ENCODE results near the gene IGF1R. TPM values are rescaled to one million over a fixed set of nuclear protein-coding genes. Genes with fewer than 3 reads are reported as not detected.

The IGF1R gene
- total RNA-seq, 4 donors from 2014 or later, result 87.8 to 173 (median 107) TPM

DNA sequence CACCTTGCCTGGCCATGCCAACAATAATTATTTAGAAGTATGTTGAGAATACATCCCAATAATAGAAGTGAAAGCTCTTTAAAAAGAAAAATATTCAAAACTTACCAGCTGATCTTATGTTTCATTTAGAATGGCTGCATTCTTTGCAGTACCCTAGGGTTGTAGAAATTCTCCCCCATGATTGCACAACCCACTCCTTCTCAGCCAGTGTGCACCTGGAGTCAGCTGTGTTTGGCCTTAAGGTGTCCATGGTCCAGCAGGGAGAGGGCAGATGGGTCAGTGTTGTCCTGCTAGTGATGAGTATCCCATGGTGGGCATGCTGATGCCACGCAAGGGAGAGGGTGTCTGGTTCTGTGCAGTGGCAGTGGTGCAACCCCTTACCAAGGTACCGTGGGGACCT is 117.3 kb downstream of the IGF1R start:
- WGBS, result 100% methylated on average over 2 of the region's 2 CpGs
- Histone ChIP-seq H3K27ac (no peak overlapping the region), H3K9me3 (no peaks in the 10 kb centered on the region), H3K27me3 (no peaks in the 10 kb centered on the region), H3K36me3 (no peaks in the 10 kb centered on the region), H3K4me1 (peaks cover 16% of the 10 kb centered on the region), H3K4me3 (no peak overlapping the region)
- TF ChIP-seq POLR2AphosphoS5 (IDR thresholded peaks at IDR 0.05) (no peak), EP300 (IDR thresholded peaks at IDR 0.05) (no peak), POLR2A (IDR thresholded peaks at IDR 0.05) (no peak)
- TF ChIP-seq, protein P1, sequence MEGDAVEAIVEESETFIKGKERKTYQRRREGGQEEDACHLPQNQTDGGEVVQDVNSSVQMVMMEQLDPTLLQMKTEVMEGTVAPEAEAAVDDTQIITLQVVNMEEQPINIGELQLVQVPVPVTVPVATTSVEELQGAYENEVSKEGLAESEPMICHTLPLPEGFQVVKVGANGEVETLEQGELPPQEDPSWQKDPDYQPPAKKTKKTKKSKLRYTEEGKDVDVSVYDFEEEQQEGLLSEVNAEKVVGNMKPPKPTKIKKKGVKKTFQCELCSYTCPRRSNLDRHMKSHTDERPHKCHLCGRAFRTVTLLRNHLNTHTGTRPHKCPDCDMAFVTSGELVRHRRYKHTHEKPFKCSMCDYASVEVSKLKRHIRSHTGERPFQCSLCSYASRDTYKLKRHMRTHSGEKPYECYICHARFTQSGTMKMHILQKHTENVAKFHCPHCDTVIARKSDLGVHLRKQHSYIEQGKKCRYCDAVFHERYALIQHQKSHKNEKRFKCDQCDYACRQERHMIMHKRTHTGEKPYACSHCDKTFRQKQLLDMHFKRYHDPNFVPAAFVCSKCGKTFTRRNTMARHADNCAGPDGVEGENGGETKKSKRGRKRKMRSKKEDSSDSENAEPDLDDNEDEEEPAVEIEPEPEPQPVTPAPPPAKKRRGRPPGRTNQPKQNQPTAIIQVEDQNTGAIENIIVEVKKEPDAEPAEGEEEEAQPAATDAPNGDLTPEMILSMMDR (IDR thresholded peaks at IDR 0.05), result no peak
- no peak for DNase-seq (ENCODE audit: low spot score in 2 of 2)

DNA sequence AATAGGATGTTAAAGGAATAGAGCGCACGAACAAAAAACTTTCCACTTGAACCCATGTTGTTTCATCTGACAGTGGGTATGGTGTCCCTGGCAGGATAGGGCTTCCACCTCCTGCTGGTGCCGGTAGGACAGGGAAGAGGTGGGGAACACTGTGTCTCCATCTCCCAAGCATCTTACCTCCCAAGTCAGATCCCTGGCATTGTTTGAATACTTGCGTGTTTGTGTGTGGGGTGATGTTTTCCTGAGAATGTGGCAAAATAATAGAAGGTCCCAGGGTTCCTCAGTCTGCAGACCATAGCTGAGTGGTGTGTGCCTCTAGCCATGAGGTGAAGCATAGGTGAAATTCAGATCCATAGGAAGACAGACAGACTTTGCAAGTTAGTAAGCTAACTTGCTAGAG is 119.4 kb downstream of the IGF1R start:
- Histone ChIP-seq H3K4me3 (no peak overlapping the region), H3K4me1 (peaks cover 6% of the 10 kb centered on the region), H3K9me3 (no peaks in the 10 kb centered on the region), H3K36me3 (no peaks in the 10 kb centered on the region), H3K27me3 (no peaks in the 10 kb centered on the region), H3K27ac (no peak overlapping the region)
- WGBS, result 83% methylated on average over 4 of the region's 4 CpGs
- no peak for DNase-seq (ENCODE audit: low spot score in 2 of 2)
- no peak for TF ChIP-seq POLR2AphosphoS5 (IDR thresholded peaks at IDR 0.05)
- no peak for TF ChIP-seq POLR2A (IDR thresholded peaks at IDR 0.05)
- TF ChIP-seq, protein P1 (IDR thresholded peaks at IDR 0.05), result no peak
- no peak for TF ChIP-seq EP300 (IDR thresholded peaks at IDR 0.05)

DNA sequence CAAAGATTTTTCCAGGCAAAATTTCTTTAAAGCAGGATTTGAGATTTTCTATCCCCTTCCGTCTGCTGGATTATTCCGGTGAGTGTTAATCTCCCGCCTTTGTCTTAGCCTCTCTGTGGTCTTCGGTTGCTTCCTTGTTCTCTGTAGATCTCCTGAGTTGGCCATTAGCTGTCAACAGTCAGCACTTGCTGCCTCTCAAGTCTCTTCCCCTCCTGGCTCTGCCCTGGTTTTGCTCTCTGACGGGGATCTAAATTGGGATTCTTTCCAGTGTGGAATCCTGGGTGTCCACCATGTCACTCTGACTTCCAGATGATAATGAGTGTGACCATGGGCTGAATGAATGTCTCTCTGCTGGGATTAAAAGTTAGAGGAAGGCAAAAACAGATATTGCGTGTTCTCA is 121.5 kb downstream of the IGF1R start:
- Histone ChIP-seq H3K27me3 (no peaks in the 10 kb centered on the region), H3K36me3 (no peaks in the 10 kb centered on the region), H3K9me3 (no peaks in the 10 kb centered on the region), H3K27ac (no peak overlapping the region), H3K4me3 (no peak overlapping the region), H3K4me1 (peaks cover 4% of the 10 kb centered on the region)
- TF ChIP-seq POLR2AphosphoS5 (IDR thresholded peaks at IDR 0.05) (no peak), POLR2A (IDR thresholded peaks at IDR 0.05) (no peak), EP300 (IDR thresholded peaks at IDR 0.05) (no peak)
- TF ChIP-seq, protein P1 (IDR thresholded peaks at IDR 0.05), result no peak
- 90% methylated on average over 6 of the region's 6 CpGs for WGBS
- DNase-seq (ENCODE audit: low spot score in 2 of 2), result no peak

DNA sequence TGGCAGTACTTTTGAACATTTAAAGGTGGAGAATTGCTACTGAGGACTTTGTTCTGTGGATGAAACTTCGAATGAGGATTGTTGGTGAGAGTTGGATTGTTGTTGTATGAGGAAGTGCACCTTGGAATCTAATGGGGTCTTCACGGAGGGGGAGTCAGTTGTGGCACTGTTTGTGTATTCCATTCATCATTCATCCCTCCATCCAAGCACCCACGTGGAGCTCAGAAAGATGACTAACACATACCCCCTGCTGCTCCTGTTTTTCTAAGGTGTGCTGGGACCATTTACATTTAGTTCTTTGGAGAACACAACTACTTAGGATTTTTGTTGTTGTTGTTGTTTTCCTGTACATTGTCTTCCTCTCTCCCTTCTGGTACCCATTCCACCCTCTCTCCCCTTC is 122.6 kb downstream of the IGF1R start:
- WGBS, result 83% methylated on average over 3 of the region's 3 CpGs
- H3K9me3 ChIP-seq, result no peaks in the 10 kb centered on the region
- H3K27ac ChIP-seq, result no peak overlapping the region
- no peak overlapping the region for H3K4me3 ChIP-seq
- H3K36me3 ChIP-seq, result no peaks in the 10 kb centered on the region
- no peaks in the 10 kb centered on the region for H3K27me3 ChIP-seq
- H3K4me1 ChIP-seq, result peaks cover 15% of the 10 kb centered on the region
- DNase-seq (ENCODE audit: low spot score in 2 of 2), result no peak
- TF ChIP-seq EP300 (IDR thresholded peaks at IDR 0.05) (no peak), POLR2AphosphoS5 (IDR thresholded peaks at IDR 0.05) (no peak), POLR2A (IDR thresholded peaks at IDR 0.05) (no peak)
- TF ChIP-seq, protein P1 (IDR thresholded peaks at IDR 0.05), result no peak

DNA sequence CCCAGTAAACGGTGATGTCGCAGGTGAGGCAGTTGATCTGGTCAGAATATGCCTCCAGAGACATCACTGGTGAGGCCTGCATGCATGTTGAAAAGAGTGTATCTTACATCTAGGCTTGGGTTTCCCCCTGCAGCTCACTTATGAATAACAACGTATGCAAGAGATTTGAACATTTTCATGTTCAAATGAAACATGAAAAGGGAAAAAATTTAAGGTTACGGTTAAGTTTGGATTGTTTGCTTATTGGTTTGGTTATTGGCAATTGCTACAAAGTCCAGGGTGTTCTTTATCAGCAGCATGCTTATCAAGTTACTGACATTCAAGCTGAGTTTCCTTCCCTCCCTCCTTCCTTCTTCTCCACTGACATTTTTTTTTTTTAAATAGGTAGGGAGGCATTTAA is 123.2 kb downstream of the IGF1R start:
- TF ChIP-seq POLR2A (IDR thresholded peaks at IDR 0.05) (no peak), POLR2AphosphoS5 (IDR thresholded peaks at IDR 0.05) (no peak), EP300 (IDR thresholded peaks at IDR 0.05) (no peak)
- TF ChIP-seq, protein P1 (IDR thresholded peaks at IDR 0.05), result no peak
- Histone ChIP-seq H3K36me3 (no peaks in the 10 kb centered on the region), H3K9me3 (no peaks in the 10 kb centered on the region), H3K4me3 (no peak overlapping the region), H3K4me1 (peaks cover 20% of the 10 kb centered on the region), H3K27ac (no peak overlapping the region), H3K27me3 (no peaks in the 10 kb centered on the region)
- WGBS, result 67% methylated on average over 4 of the region's 4 CpGs
- no peak for DNase-seq (ENCODE audit: low spot score in 2 of 2)

Data from suprapubic skin (tissue), 4 donors.